ENCODE data around the gene FBXW11.

DNA sequence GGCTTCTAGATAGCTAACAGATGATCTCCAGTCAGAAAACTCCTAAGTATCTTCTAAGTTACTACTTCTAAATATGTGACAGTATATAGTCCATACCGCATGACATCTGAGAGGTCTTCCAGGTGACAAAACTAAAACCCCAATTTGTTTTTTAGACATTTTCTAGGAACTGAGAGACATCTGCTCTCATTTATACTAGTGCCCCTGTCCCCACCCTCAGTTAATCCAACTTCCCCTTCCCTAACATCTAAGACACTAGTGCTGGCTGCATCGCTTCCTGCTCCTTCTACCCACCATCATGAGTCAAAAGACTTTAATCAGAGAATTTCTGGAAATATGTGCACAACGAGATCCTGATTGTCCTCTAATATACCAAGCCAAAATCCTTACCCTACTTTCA lies 37.9 kb downstream of the FBXW11 start:
- TF ChIP-seq, protein P1, sequence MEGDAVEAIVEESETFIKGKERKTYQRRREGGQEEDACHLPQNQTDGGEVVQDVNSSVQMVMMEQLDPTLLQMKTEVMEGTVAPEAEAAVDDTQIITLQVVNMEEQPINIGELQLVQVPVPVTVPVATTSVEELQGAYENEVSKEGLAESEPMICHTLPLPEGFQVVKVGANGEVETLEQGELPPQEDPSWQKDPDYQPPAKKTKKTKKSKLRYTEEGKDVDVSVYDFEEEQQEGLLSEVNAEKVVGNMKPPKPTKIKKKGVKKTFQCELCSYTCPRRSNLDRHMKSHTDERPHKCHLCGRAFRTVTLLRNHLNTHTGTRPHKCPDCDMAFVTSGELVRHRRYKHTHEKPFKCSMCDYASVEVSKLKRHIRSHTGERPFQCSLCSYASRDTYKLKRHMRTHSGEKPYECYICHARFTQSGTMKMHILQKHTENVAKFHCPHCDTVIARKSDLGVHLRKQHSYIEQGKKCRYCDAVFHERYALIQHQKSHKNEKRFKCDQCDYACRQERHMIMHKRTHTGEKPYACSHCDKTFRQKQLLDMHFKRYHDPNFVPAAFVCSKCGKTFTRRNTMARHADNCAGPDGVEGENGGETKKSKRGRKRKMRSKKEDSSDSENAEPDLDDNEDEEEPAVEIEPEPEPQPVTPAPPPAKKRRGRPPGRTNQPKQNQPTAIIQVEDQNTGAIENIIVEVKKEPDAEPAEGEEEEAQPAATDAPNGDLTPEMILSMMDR (IDR thresholded peaks at IDR 0.05) = no peak
- TF ChIP-seq POLR2A (IDR thresholded peaks at IDR 0.05; ENCODE audit: low read length) (no peak), HDAC2 (IDR thresholded peaks at IDR 0.05) (no peak), SMC3 (IDR thresholded peaks at IDR 0.05) (no peak), PHF8 (IDR thresholded peaks at IDR 0.05; ENCODE audit: borderline replicate concordance, low read depth) (no peak), MYC (IDR thresholded peaks at IDR 0.05; ENCODE audit: borderline replicate concordance, low read length) (no peak), MAZ (IDR thresholded peaks at IDR 0.05; ENCODE audit: borderline replicate concordance, low read depth, low read length) (no peak)
